GM19193 (cell line): Measurements from ENCODE around the gene TRAPPC6A.

Source experiments
- POLR2A ChIP-seq: IDR thresholded peaks from 4 replicates; pipeline ENCODE4 v1.6.1; 2011; ENCODE audit not compliant: insufficient read depth, insufficient read length; ENCODE audit errors: extremely low read depth

Gene TRAPPC6A

DNA sequence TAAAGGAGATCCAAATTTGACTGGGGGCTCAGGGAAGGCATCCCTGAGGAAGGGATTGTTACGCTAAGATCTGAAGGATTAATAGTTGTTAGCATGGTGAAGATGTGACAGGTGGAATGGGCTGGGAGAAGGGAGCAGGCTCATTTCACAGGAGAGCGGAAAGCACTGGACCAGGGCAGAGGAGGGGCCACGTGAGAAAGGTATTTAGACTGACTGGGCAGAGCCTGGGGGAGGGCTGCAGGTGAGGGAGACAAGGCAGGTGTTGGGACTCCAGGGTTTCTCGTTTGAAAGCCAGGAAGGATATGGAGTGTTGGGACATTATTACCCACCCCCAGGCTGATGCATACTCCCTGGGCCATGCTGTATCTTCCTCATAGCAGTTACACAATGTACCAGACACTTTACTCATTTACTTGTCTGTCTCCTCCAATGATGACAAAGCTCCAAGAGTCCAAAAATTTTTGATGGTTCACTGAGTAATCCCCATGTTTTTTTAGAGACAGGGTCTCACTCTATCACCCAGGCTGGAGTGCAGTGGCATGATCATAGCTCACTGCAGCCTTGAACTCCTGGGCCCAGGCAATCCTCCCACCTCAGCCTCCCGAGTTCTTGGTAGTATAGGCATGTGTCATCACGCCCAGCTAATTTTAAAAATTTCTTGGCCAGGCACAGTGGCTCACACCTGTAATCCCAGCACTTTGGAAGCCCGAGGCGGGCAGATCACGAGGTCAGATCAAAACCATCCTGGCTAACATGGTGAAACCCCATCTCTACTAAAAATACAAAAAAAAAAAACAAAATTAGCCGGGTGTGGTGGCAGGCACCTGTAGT is 2.3 kb downstream of the TRAPPC6A start:
- no peak for TF ChIP-seq POLR2A

DNA sequence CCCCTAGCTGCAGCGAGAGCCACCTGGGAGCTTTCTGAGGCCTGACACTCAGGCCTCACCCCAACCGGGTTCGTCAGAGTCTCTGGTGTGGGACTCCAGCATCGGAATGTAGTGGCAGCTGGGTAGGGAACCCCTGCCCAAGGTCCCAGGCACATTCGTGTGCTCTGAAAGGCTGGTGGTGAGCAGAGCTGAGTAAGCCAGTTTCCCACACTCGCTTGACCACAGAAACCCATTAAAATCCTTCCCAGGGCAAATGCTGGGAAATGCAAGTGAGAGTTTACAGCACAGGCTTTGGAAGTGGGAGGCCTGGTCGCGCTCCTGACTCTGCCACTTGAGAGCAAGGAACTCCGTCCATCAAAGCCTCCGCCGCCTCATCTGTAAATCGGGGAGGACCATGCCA is 4.2 kb downstream of the TRAPPC6A start:
- no peak for TF ChIP-seq POLR2A

GRCh38 chr19:45172611-45173208 is 5.3 kb downstream of the TRAPPC6A start:
- no peak for TF ChIP-seq POLR2A

DNA sequence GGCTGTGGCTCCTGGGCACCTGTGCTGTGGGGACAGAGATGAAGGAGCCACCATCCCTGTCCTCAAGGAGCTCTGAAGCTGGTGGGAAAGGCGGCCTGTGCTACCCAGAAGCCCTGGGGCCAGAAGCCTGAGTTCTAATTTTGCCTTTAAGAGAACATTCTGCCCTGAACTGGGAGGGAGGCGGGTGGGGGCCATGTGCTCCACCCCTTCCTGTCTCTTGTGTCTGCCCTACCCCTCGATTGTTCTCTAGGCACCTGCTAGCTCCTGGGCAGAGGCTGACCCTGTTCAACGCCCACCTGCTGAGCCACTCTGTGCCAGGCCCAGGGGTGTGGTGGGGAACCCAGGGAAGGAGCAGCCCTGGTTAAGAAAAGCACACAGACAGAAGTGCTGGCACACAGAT is 5.9 kb downstream of the TRAPPC6A start:
- TF ChIP-seq POLR2A = no peak

- TF ChIP-seq POLR2A = no peak
These were observed 6.8 kb downstream of the TRAPPC6A start for GRCh38 chr19:45171211-45171623.

- no peak for TF ChIP-seq POLR2A
These were observed 7.6 kb downstream of the TRAPPC6A start for GRCh38 chr19:45170146-45171106.

- TF ChIP-seq POLR2A = no peak
These were observed 8.4 kb downstream of the TRAPPC6A start for GRCh38 chr19:45169602-45170001.

DNA sequence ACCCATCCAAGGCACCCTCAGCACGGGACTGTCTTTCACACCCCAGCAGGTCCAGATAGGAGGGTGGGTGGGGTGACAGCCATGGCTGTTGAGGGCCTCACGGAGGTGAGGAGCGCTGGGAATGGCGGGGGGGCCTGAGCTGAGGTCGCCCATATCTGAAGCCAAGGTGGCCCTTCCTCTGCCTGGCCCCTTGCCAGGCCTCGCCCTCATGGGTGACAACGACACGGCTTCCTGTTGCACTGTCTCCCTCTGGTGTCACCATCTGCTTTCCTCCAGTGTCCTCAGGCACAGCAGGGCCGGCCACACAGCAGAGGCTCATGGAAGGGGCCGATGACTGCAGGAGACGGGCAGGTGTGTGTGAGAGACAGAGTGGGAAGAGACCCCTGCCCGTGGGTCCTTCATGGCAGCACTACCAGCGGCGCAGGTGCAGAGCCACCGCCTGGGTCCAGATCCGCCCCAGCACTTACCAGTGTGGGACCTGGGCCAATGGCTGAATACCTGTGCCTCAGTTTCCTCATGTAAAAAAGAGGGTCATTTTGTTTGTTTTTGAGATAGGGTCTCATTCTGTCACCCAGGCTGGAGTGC is 9.2 kb downstream of the TRAPPC6A start:
- TF ChIP-seq POLR2A = no peak

- no peak for TF ChIP-seq POLR2A
These were observed 11.2 kb downstream of the TRAPPC6A start for GRCh38 chr19:45166723-45167252.

GRCh38 chr19:45164577-45165335 is 13.3 kb downstream of the TRAPPC6A start:
- TF ChIP-seq POLR2A = no peak

- TF ChIP-seq POLR2A = no peak
These were observed 14.1 kb downstream of the TRAPPC6A start for GRCh38 chr19:45163751-45164460.

- TF ChIP-seq POLR2A = no peak
These were observed 14.9 kb downstream of the TRAPPC6A start for GRCh38 chr19:45163156-45163555.

DNA sequence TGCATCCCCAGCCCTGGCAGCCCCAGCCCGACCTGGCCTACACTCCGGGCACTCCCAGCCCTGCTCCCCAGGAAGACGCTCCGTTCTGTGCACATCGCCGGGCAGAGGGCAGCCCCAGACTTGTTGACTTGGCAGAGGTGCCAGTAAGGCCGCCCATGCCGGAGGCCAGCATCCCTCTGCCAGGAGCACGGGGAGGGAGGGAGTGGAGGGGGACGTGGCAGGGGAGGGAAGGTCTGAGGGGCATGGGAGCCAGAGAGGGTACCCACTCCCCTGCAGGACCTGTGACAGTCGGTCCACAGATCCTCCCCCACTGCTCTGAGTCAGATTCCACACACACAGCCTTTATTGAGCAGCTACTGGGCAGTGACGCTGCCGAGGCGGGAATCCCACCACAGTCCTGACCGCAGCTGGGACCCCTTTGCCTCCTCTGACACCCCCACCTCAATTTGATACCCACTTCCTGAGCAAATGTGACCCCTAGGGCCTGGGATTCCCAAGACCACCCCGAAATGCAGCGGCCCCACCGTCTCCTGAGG is 15.4 kb downstream of the TRAPPC6A start:
- TF ChIP-seq POLR2A = no peak
